Vagina (tissue), 2 donors: Measurements from ENCODE around the gene RPS6KA2. TPM values are rescaled to one million over a fixed set of nuclear protein-coding genes. Genes with fewer than 3 reads are reported as not detected.

Experiments used
- DNase-seq, 2 donors: peaks; one replicate each; pipeline ENCODE4 v3.0.0-alpha.2; 2017; ENCODE audit errors: extremely low spot score in 2 of 2
- H3K27ac ChIP-seq: fragments of 200-600 bp; sonication (generic); one replicate; pipeline ENCODE4 v1.5.1; 2019
- H3K27me3 ChIP-seq: fragments of 200-600 bp; sonication (generic); one replicate; pipeline ENCODE4 v1.5.1; 2019
- H3K36me3 ChIP-seq, 2 donors: fragments of 200-600 bp; sonication (generic); one replicate each; pipeline ENCODE4 v1.5.1; 2017 to 2019
- H3K4me1 ChIP-seq: fragments of 200-600 bp; sonication (generic); one replicate; pipeline ENCODE4 v1.5.1; 2019
- H3K4me3 ChIP-seq, 2 donors: fragments of 200-600 bp; sonication (generic); 1 replicate in 1 of 2; 2 replicates in 1 of 2; pipeline ENCODE4 v1.5.1; 2016 to 2019
- H3K9me3 ChIP-seq: fragments of 200-600 bp; sonication (generic); one replicate; pipeline ENCODE4 v1.5.1; 2019
- POLR2A ChIP-seq, 2 donors: fragments of 450-650 bp; IDR thresholded peaks; one replicate each; pipeline ENCODE4 v1.6.1; 2017; ENCODE audit warnings: antibody characterized with exemption in 2 of 2, mild to moderate bottlenecking in 2 of 2, moderate library complexity in 2 of 2
- POLR2AphosphoS5 ChIP-seq, 2 donors: sonication (generic); formaldehyde crosslinking; IDR thresholded peaks; one replicate each; pipeline ENCODE4 v1.9.0; 2017; ENCODE audit warnings: antibody characterized with exemption in 2 of 2, mild to moderate bottlenecking in 2 of 2, low read depth in 1 of 2; ENCODE audit not compliant: insufficient read depth in 1 of 2
- intact Hi-C: fragments of 100-400 bp; cut with DNase I; formaldehyde crosslinking; loops from one replicate; pipeline ENCODE4 v1.15.1; 2023
- total RNA-seq: library from RNA; depleted of rRNA; stranded (reverse); fragments of >200 nt; gene quantifications from one replicate; pipeline ENCODE4 v1.2.3, GENCODE V29; 2016
- TF ChIP-seq, protein P1 (sequence below), 3 experiments: fragments of 450-650 bp in 2 of 3; fragments of 200-600 bp in 1 of 3; sonication (generic) in 1 of 3; IDR thresholded peaks; one replicate each; pipeline ENCODE4 v1.5.1; 2017 to 2019; ENCODE audit warnings: antibody characterized with exemption in 3 of 3, mild to moderate bottlenecking in 2 of 3, moderate library complexity in 2 of 3

The RPS6KA2 gene
- total RNA-seq, 1 donor from 2014 or later, result 65.1 TPM

DNA sequence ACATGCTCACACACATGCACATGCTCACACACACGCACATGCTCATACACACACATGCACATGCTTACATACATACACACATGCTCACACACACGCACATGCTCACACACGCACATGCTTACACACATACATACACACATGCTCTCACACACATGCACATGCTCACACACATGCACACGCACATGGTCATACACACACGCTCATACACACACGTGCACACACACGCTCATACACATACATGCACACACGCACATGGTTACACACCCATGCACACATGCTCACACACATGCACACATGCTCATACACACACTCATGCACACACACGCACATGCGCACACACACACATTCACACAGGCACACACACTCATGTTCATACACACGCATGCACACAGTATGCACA lies 20.8 kb upstream of the RPS6KA2 start:
- Histone ChIP-seq H3K36me3 (no peaks in the 10 kb centered on the region), H3K9me3 (no peaks in the 10 kb centered on the region), H3K27ac (no peak overlapping the region), H3K27me3 (no peaks in the 10 kb centered on the region), H3K4me3 (no peak overlapping the region), H3K4me1 (no peaks in the 10 kb centered on the region)
- intact Hi-C loops, result no loop called here
- DNase-seq, result no peak
- no peak for TF ChIP-seq POLR2AphosphoS5 (IDR thresholded peaks at IDR 0.05; ENCODE audit: insufficient read depth in 1 of 2, low read depth in 1 of 2)
- TF ChIP-seq POLR2A (IDR thresholded peaks at IDR 0.05), result no peak
- TF ChIP-seq, protein P1, sequence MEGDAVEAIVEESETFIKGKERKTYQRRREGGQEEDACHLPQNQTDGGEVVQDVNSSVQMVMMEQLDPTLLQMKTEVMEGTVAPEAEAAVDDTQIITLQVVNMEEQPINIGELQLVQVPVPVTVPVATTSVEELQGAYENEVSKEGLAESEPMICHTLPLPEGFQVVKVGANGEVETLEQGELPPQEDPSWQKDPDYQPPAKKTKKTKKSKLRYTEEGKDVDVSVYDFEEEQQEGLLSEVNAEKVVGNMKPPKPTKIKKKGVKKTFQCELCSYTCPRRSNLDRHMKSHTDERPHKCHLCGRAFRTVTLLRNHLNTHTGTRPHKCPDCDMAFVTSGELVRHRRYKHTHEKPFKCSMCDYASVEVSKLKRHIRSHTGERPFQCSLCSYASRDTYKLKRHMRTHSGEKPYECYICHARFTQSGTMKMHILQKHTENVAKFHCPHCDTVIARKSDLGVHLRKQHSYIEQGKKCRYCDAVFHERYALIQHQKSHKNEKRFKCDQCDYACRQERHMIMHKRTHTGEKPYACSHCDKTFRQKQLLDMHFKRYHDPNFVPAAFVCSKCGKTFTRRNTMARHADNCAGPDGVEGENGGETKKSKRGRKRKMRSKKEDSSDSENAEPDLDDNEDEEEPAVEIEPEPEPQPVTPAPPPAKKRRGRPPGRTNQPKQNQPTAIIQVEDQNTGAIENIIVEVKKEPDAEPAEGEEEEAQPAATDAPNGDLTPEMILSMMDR (IDR thresholded peaks at IDR 0.05), result no peak

DNA sequence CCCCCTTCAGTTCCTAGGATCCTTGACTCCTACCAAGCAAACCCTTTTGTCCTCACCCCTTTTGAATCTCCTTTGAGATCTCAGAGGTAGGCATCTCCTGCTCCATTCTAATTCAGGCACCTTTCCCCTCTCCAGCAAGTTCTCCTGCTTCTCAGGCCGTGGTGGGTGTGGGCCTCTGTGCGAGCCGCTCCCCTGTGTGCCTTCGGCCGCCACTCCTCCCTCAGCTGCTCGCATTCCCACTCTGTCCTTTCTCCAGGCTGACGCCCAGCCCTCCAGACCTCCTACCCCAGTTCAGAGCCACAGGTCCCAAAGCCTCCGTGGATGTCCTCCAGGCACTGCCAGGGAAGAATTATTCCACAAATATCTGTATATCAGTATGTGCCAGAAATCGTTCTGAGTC lies 19.7 kb upstream of the RPS6KA2 start:
- Histone ChIP-seq H3K27ac (no peak overlapping the region), H3K36me3 (no peaks in the 10 kb centered on the region), H3K27me3 (no peaks in the 10 kb centered on the region), H3K4me3 (no peak overlapping the region), H3K4me1 (no peaks in the 10 kb centered on the region), H3K9me3 (no peaks in the 10 kb centered on the region)
- intact Hi-C loops, result no loop called here
- no peak for DNase-seq
- TF ChIP-seq, protein P1 (IDR thresholded peaks at IDR 0.05), result no peak
- TF ChIP-seq POLR2AphosphoS5 (IDR thresholded peaks at IDR 0.05; ENCODE audit: insufficient read depth in 1 of 2, low read depth in 1 of 2), result no peak
- no peak for TF ChIP-seq POLR2A (IDR thresholded peaks at IDR 0.05)

- Histone ChIP-seq H3K27me3 (no peaks in the 10 kb centered on the region), H3K4me3 (no peak overlapping the region), H3K36me3 (no peaks in the 10 kb centered on the region), H3K27ac (no peak overlapping the region), H3K4me1 (no peaks in the 10 kb centered on the region), H3K9me3 (no peaks in the 10 kb centered on the region)
- no peak for DNase-seq
- intact Hi-C loops, result no loop called here
- TF ChIP-seq, protein P1 (IDR thresholded peaks at IDR 0.05), result no peak
- no peak for TF ChIP-seq POLR2A (IDR thresholded peaks at IDR 0.05)
Measured at GRCh38 chr6:166645896-166646295, 18.8 kb upstream of the RPS6KA2 start.

DNA sequence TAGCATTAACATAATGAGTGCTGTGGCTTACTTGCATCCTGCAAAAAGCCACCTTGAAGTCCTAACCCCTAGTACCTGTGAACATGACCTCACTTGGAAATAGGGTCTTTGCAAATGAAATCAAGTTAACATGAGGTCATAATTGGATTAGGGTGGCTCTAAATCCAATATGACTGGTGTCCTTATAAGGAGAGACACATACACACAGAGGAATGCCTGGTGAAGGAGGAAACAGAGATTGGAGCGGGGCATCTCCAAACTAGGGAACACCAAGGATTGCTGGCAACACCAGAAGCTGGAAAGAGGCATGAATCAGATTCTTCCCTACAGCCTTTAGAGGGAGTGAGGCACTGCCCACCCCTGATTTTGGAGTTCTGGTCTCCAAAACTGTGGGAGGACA lies 17.6 kb upstream of the RPS6KA2 start:
- H3K36me3 ChIP-seq, result no peaks in the 10 kb centered on the region
- H3K27ac ChIP-seq, result no peak overlapping the region
- H3K27me3 ChIP-seq, result no peaks in the 10 kb centered on the region
- TF ChIP-seq, protein P1 (IDR thresholded peaks at IDR 0.05), result no peak
- TF ChIP-seq POLR2A (IDR thresholded peaks at IDR 0.05) (no peak), POLR2AphosphoS5 (IDR thresholded peaks at IDR 0.05; ENCODE audit: insufficient read depth in 1 of 2, low read depth in 1 of 2) (no peak)
- intact Hi-C loops, result no loop called here
- no peak overlapping the region for H3K4me3 ChIP-seq
- DNase-seq, result no peak
- no peaks in the 10 kb centered on the region for H3K4me1 ChIP-seq
- no peaks in the 10 kb centered on the region for H3K9me3 ChIP-seq

DNA sequence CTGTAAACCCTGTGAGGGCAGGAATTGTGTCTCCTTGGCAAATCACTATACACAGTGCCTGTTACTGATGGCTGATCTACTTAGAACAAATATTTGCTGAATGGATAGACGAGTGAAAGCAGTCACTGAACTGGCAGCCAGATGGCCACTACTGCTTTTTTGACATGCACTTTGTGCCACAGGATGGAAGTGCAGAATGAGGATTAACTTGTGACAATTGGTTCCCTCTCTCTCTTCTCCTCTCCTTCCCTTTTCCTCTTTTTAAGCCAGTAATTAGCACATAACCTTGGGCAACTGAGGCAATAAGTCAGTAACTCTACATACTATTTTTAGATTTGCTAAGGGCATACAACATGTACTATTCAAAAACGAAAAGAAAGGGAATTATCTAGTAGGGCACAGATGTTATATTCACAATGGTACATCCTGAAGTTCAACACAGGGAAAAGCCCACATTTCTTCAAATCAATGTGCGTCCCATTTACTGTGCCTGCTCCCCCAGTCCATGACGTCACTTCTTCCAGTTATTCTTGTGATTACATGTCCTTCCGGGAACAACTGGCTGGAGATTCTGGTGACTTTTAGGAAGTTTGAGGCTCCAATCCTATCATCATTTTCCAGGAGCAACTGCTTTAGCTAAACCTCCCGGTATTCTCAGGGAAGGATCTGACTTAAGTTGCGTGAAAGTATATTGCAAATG lies 17.0 kb upstream of the RPS6KA2 start:
- DNase-seq, result no peak
- intact Hi-C loops, result no loop called here

More for the DNA sequence above, 17.0 kb upstream of the RPS6KA2 start:
- Histone ChIP-seq H3K9me3 (no peaks in the 10 kb centered on the region), H3K27me3 (no peaks in the 10 kb centered on the region), H3K27ac (no peak overlapping the region), H3K36me3 (no peaks in the 10 kb centered on the region), H3K4me3 (no peak overlapping the region), H3K4me1 (no peaks in the 10 kb centered on the region)
- TF ChIP-seq POLR2A (IDR thresholded peaks at IDR 0.05) (no peak), POLR2AphosphoS5 (IDR thresholded peaks at IDR 0.05; ENCODE audit: insufficient read depth in 1 of 2, low read depth in 1 of 2) (no peak)
- TF ChIP-seq, protein P1 (IDR thresholded peaks at IDR 0.05), result no peak
